Naive thymus-derived CD4-positive, alpha-beta T cell (primary cell): ENCODE results near the gene GSDMA. TPM values are rescaled to one million over a fixed set of nuclear protein-coding genes. Genes with fewer than 3 reads are reported as not detected.
"Not testable (repeated sequence)": the region's sequence is repeated elsewhere in the genome, so short reads cannot be mapped to it uniquely, and the experiment has no call there.

Source experiments
- ATAC-seq: fragments of 150-1000 bp; cut with Tn5 transposase; 2 replicates; pipeline ENCODE4 v1.10.0; 2021; ENCODE audit warnings: mild to moderate bottlenecking, moderate library complexity
- CTCF ChIA-PET: fragments of 350-600 bp; sonication (Branson Sonifier 250); formaldehyde crosslinking; loops from one replicate; lab custom pipeline; 2021; ENCODE audit warnings: antibody characterized with exemption; lab: Charles Lee
- POLR2A ChIA-PET: fragments of 350-600 bp; sonication (Branson Sonifier 250); formaldehyde crosslinking; loops from one replicate; lab custom pipeline; 2021; ENCODE audit warnings: antibody characterized with exemption, inconsistent platforms; lab: Charles Lee
- DNase-seq, 9 donors: peaks; one replicate each; pipeline versions ENCODE4 v3.0.0 to v3.0.0-alpha.2; 2020 to 2022; ENCODE audit warnings: mixed read lengths in 1 of 9
- H3K27ac ChIP-seq: one replicate; pipeline ENCODE4 v1.7.0; 2013; ENCODE audit warnings: mild to moderate bottlenecking, low read depth, low read length, moderate library complexity
- H3K27me3 ChIP-seq, 2 donors: one replicate each; pipeline ENCODE4 v1.7.0; 2013; ENCODE audit warnings: low read length in 2 of 2, mild to moderate bottlenecking in 2 of 2, moderate library complexity in 2 of 2; ENCODE audit not compliant: control insufficient read depth in 2 of 2, insufficient read depth in 2 of 2
- H3K36me3 ChIP-seq, 3 experiments: 1 replicate in 2 of 3; 2 replicates in 1 of 3; pipeline ENCODE4 v1.7.0; 2013; ENCODE audit warnings: low read length in 3 of 3, mild to moderate bottlenecking in 3 of 3, moderate library complexity in 1 of 3; ENCODE audit not compliant: insufficient read depth in 3 of 3, control insufficient read depth in 2 of 3
- H3K4me1 ChIP-seq, 2 donors: one replicate each; pipeline ENCODE4 v1.7.0; 2013; ENCODE audit warnings: low read length in 2 of 2, mild to moderate bottlenecking in 2 of 2, moderate library complexity in 1 of 2; ENCODE audit not compliant: control insufficient read depth in 2 of 2, insufficient read depth in 2 of 2
- H3K4me3 ChIP-seq: 2 replicates; pipeline ENCODE4 v1.7.0; 2013; ENCODE audit warnings: mild to moderate bottlenecking, low read length
- H3K9me3 ChIP-seq, 3 experiments: 1 replicate in 2 of 3; 2 replicates in 1 of 3; pipeline ENCODE4 v1.7.0; 2013; ENCODE audit warnings: low read length in 3 of 3; ENCODE audit not compliant: control insufficient read depth in 2 of 3
- H3K27ac Mint-ChIP-seq, 9 donors: one replicate each; pipeline ENCODE4 v1.8.0; 2020 to 2022; ENCODE audit warnings: mixed read lengths in 9 of 9, mild to moderate bottlenecking in 8 of 9, moderate library complexity in 5 of 9, inconsistent platforms in 2 of 9
- H3K27me3 Mint-ChIP-seq, 5 donors: one replicate each; pipeline ENCODE4 v1.8.0; 2021 to 2022; ENCODE audit warnings: mixed read lengths in 5 of 5, mild to moderate bottlenecking in 1 of 5
- H3K36me3 Mint-ChIP-seq, 5 donors: one replicate each; pipeline ENCODE4 v1.8.0; 2020 to 2022; ENCODE audit warnings: mixed read lengths in 5 of 5, mild to moderate bottlenecking in 3 of 5, inconsistent platforms in 1 of 5
- H3K4me1 Mint-ChIP-seq, 7 donors: one replicate each; pipeline ENCODE4 v1.8.0; 2020 to 2022; ENCODE audit warnings: mixed read lengths in 7 of 7, mild to moderate bottlenecking in 3 of 7, inconsistent platforms in 1 of 7
- H3K4me3 Mint-ChIP-seq, 10 donors: one replicate each; pipeline ENCODE4 v1.8.0; 2020 to 2022; ENCODE audit warnings: mild to moderate bottlenecking in 10 of 10, mixed read lengths in 10 of 10, moderate library complexity in 6 of 10, inconsistent platforms in 2 of 10
- H3K9me3 Mint-ChIP-seq, 11 donors: one replicate each; pipeline ENCODE4 v1.8.0; 2020 to 2022; ENCODE audit warnings: mixed read lengths in 11 of 11, mild to moderate bottlenecking in 4 of 11, inconsistent platforms in 1 of 11, moderate library complexity in 1 of 11
- intact Hi-C, 2 donors: fragments of 100-400 bp; cut with micrococcal nuclease; formaldehyde crosslinking; loops; one replicate each; pipeline ENCODE4 v1.15.1; 2023
- polyA plus RNA-seq, 2 donors: library from polyadenylated mRNA; unstranded; fragments of 300-500 nt; fragmentation: Illumina TruSeq; gene quantifications; one replicate each; pipeline ENCODE4 v1.2.3, GENCODE V29; 2021
- total RNA-seq, 6 experiments: library from RNA in 5 of 6; stranded (reverse) in 5 of 6; gene quantifications; 1 replicate in 5 of 6; 2 replicates in 1 of 6; pipeline ENCODE4 v1.2.3 and lab custom pipeline; 2021 to 2026

The GSDMA gene
- total and polyA plus RNA-seq, 7 experiments from 2014 or later: 0.22 to 2.4 (median 0.69) TPM; not detected in 2

DNA sequence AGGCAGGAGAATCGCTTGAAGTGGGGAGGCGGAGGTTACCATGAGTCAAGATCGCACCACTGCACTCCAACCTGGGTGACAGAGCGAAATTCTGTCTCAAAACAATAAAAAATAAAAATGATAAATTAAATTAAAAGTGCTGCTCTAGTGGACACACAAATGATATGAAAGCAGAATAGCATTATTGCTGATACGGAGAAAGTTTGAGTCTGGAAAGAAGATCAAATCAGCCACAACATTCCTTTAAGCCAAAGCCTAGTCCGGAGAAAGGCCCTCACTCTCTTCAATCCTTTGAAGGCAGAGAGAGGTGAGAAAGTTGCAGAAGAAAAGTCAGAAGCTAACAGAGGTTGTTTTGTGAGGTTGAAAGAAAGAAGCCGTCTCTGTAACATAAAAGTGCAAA is 37.4 kb downstream of the GSDMA start:
- ChIA-PET POLR2A (no interaction called here), CTCF (no interaction called here)
- Histone ChIP-seq H3K4me3 (no peak overlapping the region), H3K27ac (no peak overlapping the region), H3K36me3 (peaks cover 4 to 31% (median 7%) of the 10 kb centered on the region in 3 experiments), H3K27me3 (no peaks in the 10 kb centered on the region), H3K4me1 (no peaks in the 10 kb centered on the region), H3K9me3 (no peaks in the 10 kb centered on the region)
- Mint-ChIP-seq H3K4me3 (no peak overlapping the region), H3K27me3 (peaks cover 0 to 4% (median 0%) of the 10 kb centered on the region in 5 donors), H3K9me3 (no peaks in the 10 kb centered on the region), H3K36me3 (peaks cover 5 to 11% (median 9%) of the 10 kb centered on the region in 5 donors), H3K27ac (no peak overlapping the region), H3K4me1 (peaks cover 0 to 5% (median 0%) of the 10 kb centered on the region in 7 donors)
- ATAC-seq: no peak
- no peak for DNase-seq
- intact Hi-C loops: no loop called here

DNA sequence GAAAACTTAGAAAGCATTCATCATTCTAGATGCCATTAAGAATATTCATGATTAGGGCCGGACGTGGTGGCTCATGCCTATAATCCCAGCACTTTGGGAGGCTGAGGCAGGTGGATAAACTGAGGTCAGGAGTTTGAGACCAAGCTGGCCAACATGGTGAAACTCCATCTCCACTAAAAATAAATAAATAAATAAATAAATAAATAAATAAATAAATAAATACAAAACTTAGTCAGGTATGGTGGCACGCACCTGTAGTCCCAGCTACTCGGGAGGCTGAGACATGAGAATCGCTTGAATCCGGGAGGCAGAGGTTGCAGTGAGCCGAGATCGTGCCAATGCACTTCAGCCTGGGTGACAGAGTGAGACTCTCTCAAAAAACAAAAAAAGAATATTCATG is 38.5 kb downstream of the GSDMA start:
- H3K27me3 Mint-ChIP-seq, H3K9me3 Mint-ChIP-seq, CTCF ChIA-PET, H3K4me3 Mint-ChIP-seq, DNase-seq, H3K4me1 ChIP-seq, H3K36me3 Mint-ChIP-seq, intact Hi-C loops, H3K4me3 ChIP-seq, POLR2A ChIA-PET, H3K27ac Mint-ChIP-seq, H3K27ac ChIP-seq, H3K9me3 ChIP-seq, ATAC-seq, H3K4me1 Mint-ChIP-seq, H3K27me3 ChIP-seq: not testable (repeated sequence)
- peaks cover 0 to 19% (median 3%) of the 10 kb centered on the region in 3 experiments for H3K36me3 ChIP-seq

DNA sequence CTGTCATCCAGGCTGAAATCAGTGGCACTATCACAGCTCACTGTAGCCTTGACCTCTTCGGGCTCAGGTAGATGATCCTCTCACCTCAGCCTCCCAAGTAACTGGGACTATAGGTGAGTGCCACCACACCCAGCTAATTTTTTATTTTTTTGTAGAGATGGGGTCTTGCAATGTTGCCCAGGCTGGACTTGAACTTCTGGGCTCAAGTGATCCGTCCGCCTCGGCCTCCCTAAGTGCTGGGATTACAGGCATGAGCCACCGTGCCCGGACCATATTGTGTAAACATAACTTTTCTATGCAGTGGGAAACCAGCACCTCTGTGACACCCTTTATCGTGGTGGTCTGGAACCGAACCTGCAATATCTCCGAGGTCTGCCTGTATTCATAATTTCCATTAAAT is 41.3 kb downstream of the GSDMA start:
- H3K27ac Mint-ChIP-seq: no peak overlapping the region
- H3K27ac ChIP-seq: no peak overlapping the region
- no peaks in the 10 kb centered on the region for H3K36me3 ChIP-seq
- H3K27me3 Mint-ChIP-seq: peaks cover 0 to 8% (median 0%) of the 10 kb centered on the region in 5 donors
- H3K27me3 ChIP-seq: no peaks in the 10 kb centered on the region
- H3K4me1 Mint-ChIP-seq: peaks cover 0 to 2% (median 0%) of the 10 kb centered on the region in 7 donors
- ATAC-seq: no peak
- H3K4me3 ChIP-seq: no peak overlapping the region
- ChIA-PET CTCF (interaction anchor here (0.7 to 1.4 kb wide), 2 partner anchors 10 to 492 kb away, joined by 3 read pairs; no protein-coding TSS in a partner anchor), POLR2A (interaction anchor here (0.6 kb wide), 1 partner anchor 445 kb away, joined by 6 read pairs; no protein-coding TSS in a partner anchor)
- H3K36me3 Mint-ChIP-seq: no peaks in the 10 kb centered on the region
- DNase-seq: no peak
- no peak overlapping the region for H3K4me3 Mint-ChIP-seq
- H3K9me3 ChIP-seq: no peaks in the 10 kb centered on the region
- intact Hi-C loops: no loop called here
- no peaks in the 10 kb centered on the region for H3K9me3 Mint-ChIP-seq
- H3K4me1 ChIP-seq: no peaks in the 10 kb centered on the region

DNA sequence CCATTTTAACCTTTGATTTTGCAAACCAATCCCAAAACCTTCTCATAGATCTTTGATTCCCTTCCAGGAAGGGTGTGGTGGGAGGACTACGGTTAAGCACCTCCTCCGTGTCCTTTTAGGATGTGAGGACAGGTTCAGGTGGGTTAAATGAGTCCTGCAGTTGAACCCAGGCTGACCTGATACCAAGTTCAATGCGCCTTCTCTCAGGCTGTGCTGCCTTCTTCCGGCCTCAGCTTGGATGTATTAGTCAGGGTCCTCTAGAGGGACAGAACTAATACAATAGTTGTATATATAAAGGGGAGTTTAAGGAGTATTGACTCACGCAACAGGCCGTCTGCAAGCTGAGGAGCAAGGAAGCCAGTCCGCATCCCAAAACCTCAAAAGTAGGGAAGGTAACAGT is 41.9 kb downstream of the GSDMA start:
- no peak overlapping the region for H3K4me3 ChIP-seq
- Mint-ChIP-seq H3K27me3 (peaks cover 0 to 8% (median 0%) of the 10 kb centered on the region in 5 donors), H3K4me1 (peaks cover 0 to under 1% (median 0%) of the 10 kb centered on the region in 7 donors), H3K36me3 (no peaks in the 10 kb centered on the region), H3K27ac (no peak overlapping the region), H3K4me3 (no peak overlapping the region), H3K9me3 (no peaks in the 10 kb centered on the region)
- CTCF ChIA-PET: interaction anchor here (0.6 to 1.4 kb wide), 2 partner anchors 9 to 22 kb away, joined by 3 read pairs; no protein-coding TSS in a partner anchor
- ATAC-seq: no peak
- H3K27me3 ChIP-seq: no peaks in the 10 kb centered on the region
- H3K27ac ChIP-seq: no peak overlapping the region
- H3K4me1 ChIP-seq: no peaks in the 10 kb centered on the region
- POLR2A ChIA-PET: no interaction called here
- no peak for DNase-seq
- intact Hi-C loops: no loop called here
- H3K9me3 ChIP-seq: no peaks in the 10 kb centered on the region
- H3K36me3 ChIP-seq: no peaks in the 10 kb centered on the region

DNA sequence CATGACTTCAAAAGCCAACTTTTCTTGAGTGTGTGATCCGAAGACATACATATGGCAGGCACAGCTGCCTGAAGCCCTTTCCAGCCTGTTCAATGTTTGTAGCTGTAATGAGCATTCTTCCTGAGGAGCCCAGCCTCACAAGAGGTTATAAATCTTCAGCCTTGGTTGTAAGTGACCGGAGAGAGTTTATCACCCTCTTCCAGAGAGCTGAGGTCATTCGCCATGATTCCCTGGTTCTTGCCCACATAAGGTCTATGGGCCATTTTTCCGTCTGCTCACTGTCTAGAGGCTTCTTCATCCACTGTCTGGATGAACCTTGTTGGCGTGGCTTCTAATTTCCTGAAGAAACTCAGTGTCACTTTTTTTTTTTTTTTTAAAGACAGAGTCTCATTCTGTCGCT is 42.7 kb downstream of the GSDMA start:
- Mint-ChIP-seq H3K27ac (no peak overlapping the region), H3K9me3 (no peaks in the 10 kb centered on the region), H3K27me3 (peaks cover 0 to 8% (median 0%) of the 10 kb centered on the region in 5 donors), H3K36me3 (no peaks in the 10 kb centered on the region), H3K4me3 (no peak overlapping the region), H3K4me1 (peaks cover 0 to 8% (median 8%) of the 10 kb centered on the region in 7 donors)
- ChIA-PET CTCF (interaction anchor here (0.6 to 1.1 kb wide), 2 partner anchors 8 to 21 kb away, joined by 3 to 4 read pairs; no protein-coding TSS in a partner anchor), POLR2A (interaction anchor here (0.6 to 0.7 kb wide), 4 partner anchors 12 to 543 kb away, joined by 3 to 4 read pairs (median 4); no protein-coding TSS in a partner anchor)
- Histone ChIP-seq H3K9me3 (no peaks in the 10 kb centered on the region), H3K4me1 (peaks cover 0 to 7% of the 10 kb centered on the region in 2 donors), H3K27ac (no peak overlapping the region), H3K36me3 (no peaks in the 10 kb centered on the region), H3K27me3 (no peaks in the 10 kb centered on the region), H3K4me3 (no peak overlapping the region)
- intact Hi-C loops: no loop called here
- ATAC-seq (no peak), DNase-seq (no peak)

DNA sequence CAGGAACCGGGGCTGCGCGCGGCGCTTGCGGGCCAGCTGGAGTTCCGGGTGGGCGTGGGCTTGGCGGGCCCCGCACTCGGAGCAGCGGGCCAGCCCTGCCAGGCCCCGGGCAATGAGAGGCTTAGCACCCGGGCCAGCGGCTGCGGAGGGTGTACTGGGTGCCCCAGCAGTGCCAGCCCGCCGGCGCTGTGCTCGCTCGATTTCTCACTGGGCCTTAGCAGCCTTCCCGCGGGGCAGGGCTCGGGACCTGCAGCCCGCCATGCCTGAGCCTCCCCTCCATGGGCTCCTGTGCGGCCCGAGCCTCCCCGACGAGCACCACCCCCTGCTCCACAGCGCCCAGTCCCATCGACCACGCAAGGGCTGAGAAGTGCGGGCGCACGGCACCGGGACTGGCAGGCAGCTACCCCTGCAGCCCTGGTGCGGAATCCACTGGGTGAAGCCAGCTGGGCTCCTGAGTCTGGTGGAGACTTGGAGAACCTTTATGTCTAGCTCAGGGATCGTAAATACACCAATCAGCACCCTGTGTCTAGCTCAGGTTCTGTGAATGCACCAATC is 48.2 kb downstream of the GSDMA start:
- ATAC-seq, H3K36me3 ChIP-seq, H3K27me3 Mint-ChIP-seq, H3K36me3 Mint-ChIP-seq, H3K4me3 ChIP-seq, H3K4me1 ChIP-seq, H3K27ac ChIP-seq, H3K27me3 ChIP-seq, DNase-seq, H3K9me3 Mint-ChIP-seq, intact Hi-C loops, H3K9me3 ChIP-seq, H3K4me3 Mint-ChIP-seq, H3K27ac Mint-ChIP-seq: not testable (repeated sequence)
- CTCF ChIA-PET: interaction anchor here (0.7 to 8.2 kb wide), 5 partner anchors 15 to 208 kb away, joined by 3 to 85 read pairs (median 4); no protein-coding TSS in a partner anchor
- POLR2A ChIA-PET: interaction anchor here (1.0 kb wide), 1 partner anchor 71 kb away, joined by 3 read pairs; no protein-coding TSS in a partner anchor
- H3K4me1 Mint-ChIP-seq: peaks cover 0 to 13% (median 10%) of the 10 kb centered on the region in 7 donors
